SK-N-SH (cell line): ENCODE data around the gene HPX.

Experiments used
- SIN3A ChIP-seq: IDR thresholded peaks from 2 replicates; pipeline ENCODE4 v1.6.1; 2012; ENCODE audit warnings: low read depth, mild to moderate bottlenecking, low read length, moderate library complexity, borderline replicate concordance
- YY1 ChIP-seq: IDR thresholded peaks from 2 replicates; pipeline ENCODE4 v1.4.0; 2012; ENCODE audit warnings: low read depth, mild to moderate bottlenecking

GRCh38 chr11:6474413-6474792 is 33.6 kb upstream of the HPX start:
- TF ChIP-seq SIN3A (no peak), YY1 (no peak)
